ENCODE data around the gene OR13A1. TPM values are rescaled to one million over a fixed set of nuclear protein-coding genes. Genes with fewer than 3 reads are reported as not detected.
"Not testable (repeated sequence)": the region's sequence is repeated elsewhere in the genome, so short reads cannot be mapped to it uniquely, and the experiment has no call there.

The OR13A1 gene
- polyA plus RNA-seq, 1 experiment, result not detected

GRCh38 chr10:45313264-45313873 is 2.0 kb downstream of the OR13A1 start:
- no peak overlapping the region for H3K4me3 ChIP-seq (ENCODE audit: low read depth, low read length)
- POLR2A ChIA-PET, result no interaction called here
- H3K27me3 ChIP-seq (ENCODE audit: control insufficient read depth, insufficient read depth, low read length), result no peaks in the 10 kb centered on the region
- H3K27ac ChIP-seq (ENCODE audit: low read depth, low read length), result no peak overlapping the region
- CTCF ChIA-PET, result interaction anchor here (0.6 kb wide), 1 partner anchor 11 kb away, joined by 3 read pairs; no protein-coding TSS in a partner anchor
- no peak for DNase-seq (ENCODE audit: low read depth, low spot score)
- no peaks in the 10 kb centered on the region for H3K9me3 ChIP-seq (ENCODE audit: control insufficient read depth, insufficient read depth, low read length)
- TF ChIP-seq CTCF (IDR thresholded peaks at IDR 0.05; ENCODE audit: low read depth, low read length), result no peak

GRCh38 chr10:45308707-45309106 is 6.7 kb downstream of the OR13A1 start:
- no peak overlapping the region for H3K27ac ChIP-seq (ENCODE audit: low read depth, low read length)
- ChIA-PET POLR2A (no interaction called here), CTCF (no interaction called here)
- DNase-seq (ENCODE audit: low read depth, low spot score), result no peak
- TF ChIP-seq CTCF (IDR thresholded peaks at IDR 0.05; ENCODE audit: low read depth, low read length), result no peak
- H3K9me3 ChIP-seq (ENCODE audit: control insufficient read depth, insufficient read depth, low read length), result no peaks in the 10 kb centered on the region
- H3K4me3 ChIP-seq (ENCODE audit: low read depth, low read length), result no peak overlapping the region
- no peaks in the 10 kb centered on the region for H3K27me3 ChIP-seq (ENCODE audit: control insufficient read depth, insufficient read depth, low read length)

- no peak overlapping the region for H3K4me3 ChIP-seq (ENCODE audit: low read depth, low read length)
- no peak for DNase-seq (ENCODE audit: low read depth, low spot score)
- no peaks in the 10 kb centered on the region for H3K27me3 ChIP-seq (ENCODE audit: control insufficient read depth, insufficient read depth, low read length)
- POLR2A ChIA-PET, result no interaction called here
- CTCF ChIA-PET, result no interaction called here
- no peak for TF ChIP-seq CTCF (IDR thresholded peaks at IDR 0.05; ENCODE audit: low read depth, low read length)
- no peaks in the 10 kb centered on the region for H3K9me3 ChIP-seq (ENCODE audit: control insufficient read depth, insufficient read depth, low read length)
- H3K27ac ChIP-seq (ENCODE audit: low read depth, low read length), result no peak overlapping the region
Measured at GRCh38 chr10:45302573-45302972, 12.8 kb downstream of the OR13A1 start.

GRCh38 chr10:45298341-45298955 is 17.0 kb downstream of the OR13A1 start:
- H3K9me3 ChIP-seq (ENCODE audit: control insufficient read depth, insufficient read depth, low read length); H3K4me3 ChIP-seq (ENCODE audit: low read depth, low read length); CTCF ChIA-PET; POLR2A ChIA-PET; H3K27ac ChIP-seq (ENCODE audit: low read depth, low read length); DNase-seq (ENCODE audit: low read depth, low spot score); H3K27me3 ChIP-seq (ENCODE audit: control insufficient read depth, insufficient read depth, low read length): not testable (repeated sequence)

GRCh38 chr10:45294681-45295080 is 20.7 kb downstream of the OR13A1 start:
- H3K4me3 ChIP-seq (ENCODE audit: low read depth, low read length), result no peak overlapping the region
- TF ChIP-seq CTCF (IDR thresholded peaks at IDR 0.05; ENCODE audit: low read depth, low read length), result no peak
- no peak for DNase-seq (ENCODE audit: low read depth, low spot score)
- no peaks in the 10 kb centered on the region for H3K9me3 ChIP-seq (ENCODE audit: control insufficient read depth, insufficient read depth, low read length)
- no peak overlapping the region for H3K27ac ChIP-seq (ENCODE audit: low read depth, low read length)
- POLR2A ChIA-PET, result no interaction called here
- no peaks in the 10 kb centered on the region for H3K27me3 ChIP-seq (ENCODE audit: control insufficient read depth, insufficient read depth, low read length)
- CTCF ChIA-PET, result no interaction called here
